ENCODE results near the gene ASPSCR1.

ASPSCR1 gene

GRCh38 chr17:82001571-82002056 is 24.2 kb downstream of the ASPSCR1 start:
- no peak for DNase-seq

GRCh38 chr17:82003411-82004381 is 26.3 kb downstream of the ASPSCR1 start:
- DNase-seq: peak; percentile 97

GRCh38 chr17:82004517-82005455 is 27.4 kb downstream of the ASPSCR1 start:
- DNase-seq: no peak

DNA sequence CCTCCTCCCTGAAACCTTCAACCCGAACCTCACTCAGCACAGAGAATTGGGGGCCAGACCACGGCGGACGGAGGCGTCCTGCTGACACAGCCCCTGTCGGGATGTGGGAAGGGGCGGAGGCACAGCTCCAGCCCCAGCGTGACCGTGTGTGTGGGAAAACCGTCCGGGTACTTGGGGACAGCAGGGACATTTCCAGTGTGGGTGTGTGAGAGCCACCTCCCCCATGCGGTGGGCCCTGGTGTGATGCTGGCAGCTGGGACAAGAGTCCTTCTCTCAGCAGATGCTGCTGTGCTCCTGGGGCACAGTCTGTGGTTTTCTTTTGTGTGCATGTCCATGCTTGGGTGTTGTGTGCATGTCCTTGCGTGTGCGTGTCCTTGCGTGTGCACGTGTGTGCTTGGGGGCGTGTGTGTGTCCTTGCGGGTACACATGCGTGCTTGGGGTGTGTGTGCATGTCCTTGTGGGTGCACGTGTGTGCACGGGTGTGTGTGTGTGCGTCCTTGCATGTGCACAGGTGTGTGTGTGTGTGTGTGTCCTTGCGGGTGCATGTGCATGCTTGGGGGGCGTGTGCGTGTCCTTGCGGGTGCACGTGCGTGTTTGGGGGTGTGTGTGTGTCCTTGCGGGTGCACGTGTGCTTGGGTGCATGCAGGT is 28.4 kb downstream of the ASPSCR1 start:
- no peak for DNase-seq

DNA sequence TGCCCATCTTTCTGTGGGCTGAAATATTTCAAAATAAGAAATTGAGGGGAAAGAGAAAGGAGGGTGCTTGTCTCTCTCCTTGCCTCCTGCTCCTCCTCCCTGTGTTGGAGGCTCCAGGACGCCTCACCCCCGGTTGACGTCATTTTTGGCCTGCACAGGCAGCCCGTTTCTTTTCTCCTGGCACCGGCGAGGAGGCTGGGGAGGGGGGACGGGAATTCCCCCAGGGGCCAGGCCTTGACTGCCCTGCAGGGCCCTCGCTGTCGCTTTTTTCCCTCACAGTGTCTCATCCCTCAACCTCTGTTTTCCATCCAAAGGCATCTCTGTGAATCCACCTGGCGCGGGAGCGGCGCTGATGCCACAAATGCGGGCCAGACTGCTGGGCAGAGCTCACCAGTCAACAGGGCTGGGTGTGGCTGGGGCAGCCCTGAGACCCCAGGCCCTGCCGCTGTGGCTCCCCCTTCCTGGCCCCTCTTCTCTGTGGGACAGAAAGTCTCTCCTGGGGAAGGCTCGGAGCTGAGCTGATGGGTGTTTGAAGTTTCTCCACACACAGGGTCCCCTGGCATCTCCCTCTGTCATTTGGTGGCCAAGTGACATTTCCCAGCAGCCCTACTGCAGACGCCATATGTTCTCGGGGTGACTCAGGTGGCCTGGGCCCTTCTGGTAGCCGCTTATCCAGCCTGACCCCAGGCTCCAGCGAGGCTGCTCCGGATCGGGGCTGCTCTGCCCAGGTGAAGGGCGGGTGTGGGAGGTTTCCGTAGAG is 29.2 kb downstream of the ASPSCR1 start:
- DNase-seq: peak; percentile 59

DNA sequence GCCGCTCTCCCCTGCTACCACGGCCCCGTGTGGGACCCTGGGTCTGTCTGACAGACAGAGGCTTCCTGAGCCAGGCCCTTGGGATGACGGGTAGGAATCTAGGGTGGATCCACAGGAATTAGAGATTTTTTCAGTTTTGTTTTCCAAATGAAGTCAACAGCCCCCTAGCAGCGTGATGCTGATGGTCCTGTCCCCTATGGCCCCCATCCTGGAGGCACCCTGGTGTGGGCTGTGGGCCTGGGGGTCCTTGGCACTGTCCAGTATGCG is 29.7 kb downstream of the ASPSCR1 start:
- no peak for DNase-seq

DNA sequence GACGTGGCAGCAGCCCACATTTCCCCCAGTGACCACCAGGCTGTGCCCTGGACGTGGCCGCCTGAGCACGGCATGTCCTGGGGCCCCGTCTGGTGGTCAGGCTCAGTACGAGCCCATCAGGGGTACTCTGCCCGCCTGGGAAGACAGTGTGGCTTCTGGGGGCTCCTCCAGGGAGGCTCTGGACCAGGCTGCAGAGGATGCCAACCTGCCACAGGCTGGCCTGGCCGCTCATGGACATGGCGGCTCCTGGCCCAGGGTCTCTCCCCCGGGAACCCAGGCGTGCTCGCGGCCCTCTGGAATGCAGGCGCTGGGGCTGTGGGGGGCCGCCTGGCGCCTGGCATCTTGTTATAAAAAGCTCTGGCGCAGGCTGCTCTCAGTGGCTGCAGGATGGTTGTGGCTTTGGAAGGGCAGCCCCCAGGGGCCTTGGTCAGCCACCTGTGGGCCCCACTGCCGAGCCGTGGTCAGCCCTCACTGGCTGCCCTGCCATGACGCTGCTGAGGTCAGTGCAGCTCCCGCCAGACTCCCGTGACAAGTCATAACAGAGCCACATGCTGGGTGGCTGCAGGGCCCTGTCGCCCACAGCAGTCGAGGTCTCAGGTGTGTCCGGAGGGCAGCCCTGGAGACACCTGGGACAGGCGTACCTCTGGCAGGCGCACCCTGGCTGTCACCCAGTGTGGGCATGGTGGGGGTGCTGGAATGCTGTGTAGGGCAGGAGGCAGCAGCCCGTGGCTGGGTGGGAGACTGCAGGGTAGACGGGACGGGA is 30.2 kb downstream of the ASPSCR1 start:
- DNase-seq: no peak

GRCh38 chr17:82008258-82008940 is 31.0 kb downstream of the ASPSCR1 start:
- DNase-seq: no peak

DNA sequence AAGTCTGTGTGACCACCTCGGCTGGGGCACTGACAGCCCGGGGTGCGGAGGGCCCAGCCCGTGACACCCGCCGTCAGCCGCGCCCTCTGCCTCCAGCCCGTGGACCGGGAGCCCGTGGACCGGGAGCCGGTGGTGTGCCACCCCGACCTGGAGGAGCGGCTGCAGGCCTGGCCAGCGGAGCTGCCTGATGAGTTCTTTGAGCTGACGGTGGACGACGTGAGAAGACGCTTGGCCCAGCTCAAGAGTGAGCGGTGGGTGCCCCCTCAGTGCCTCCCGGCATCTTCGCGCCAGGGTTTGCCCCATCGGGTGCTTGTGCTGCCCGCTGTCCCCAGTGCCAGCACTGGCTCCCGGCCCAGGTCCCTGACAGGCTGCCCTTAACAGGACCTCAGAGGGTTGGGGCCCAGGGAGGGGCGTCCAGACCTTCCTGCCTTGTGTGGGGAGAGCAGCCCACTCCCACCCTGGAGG is 31.5 kb downstream of the ASPSCR1 start:
- no peak for DNase-seq

GRCh38 chr17:82009413-82009812 is 32.0 kb downstream of the ASPSCR1 start:
- no peak for DNase-seq

DNA sequence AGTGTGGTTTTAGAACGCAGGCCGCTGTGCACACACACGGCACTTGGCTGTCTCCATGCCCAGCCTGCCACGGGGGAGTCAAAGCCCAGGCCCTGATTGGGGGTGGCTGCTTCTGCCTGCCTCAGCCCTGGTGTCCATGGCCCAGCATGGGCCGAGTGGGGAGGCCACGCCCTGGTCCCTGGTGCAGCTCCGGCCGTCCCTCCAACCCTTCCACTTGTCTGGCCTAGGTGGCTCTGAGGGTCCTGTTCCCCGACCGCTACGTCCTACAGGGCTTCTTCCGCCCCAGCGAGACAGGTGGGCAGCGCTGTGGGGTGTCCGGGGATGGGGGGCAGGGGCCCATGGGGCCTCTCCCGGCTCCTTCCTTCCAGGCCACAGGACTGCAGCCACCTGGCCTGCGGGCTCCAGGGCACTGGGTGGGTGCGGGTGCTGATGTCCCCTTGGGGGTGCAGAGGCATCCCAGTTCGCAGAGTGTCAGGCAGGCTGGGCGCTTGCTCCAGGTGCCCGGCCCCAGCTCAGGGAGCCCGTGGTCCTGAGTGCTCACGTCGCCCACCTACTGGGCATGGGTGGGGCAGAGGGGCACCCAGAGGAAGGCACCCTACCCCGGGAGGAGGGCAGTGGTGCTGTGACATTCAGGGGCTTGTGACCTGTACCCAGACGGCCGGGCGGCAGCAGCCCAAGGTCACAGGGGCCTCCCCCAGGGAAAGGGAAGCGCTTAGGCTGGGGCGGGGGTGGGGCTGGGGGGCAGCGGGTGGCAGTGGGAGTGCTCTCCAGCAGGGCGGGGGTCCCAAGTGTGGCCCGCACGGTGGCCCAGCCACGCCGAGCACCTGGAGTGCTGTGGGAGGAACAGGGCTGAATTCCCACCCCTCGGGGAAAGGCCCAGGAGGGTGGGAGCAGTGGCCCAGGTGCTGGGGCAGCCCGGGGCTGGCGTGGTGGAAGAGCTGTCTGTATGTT is 33.4 kb downstream of the ASPSCR1 start:
- DNase-seq: no peak

DNA sequence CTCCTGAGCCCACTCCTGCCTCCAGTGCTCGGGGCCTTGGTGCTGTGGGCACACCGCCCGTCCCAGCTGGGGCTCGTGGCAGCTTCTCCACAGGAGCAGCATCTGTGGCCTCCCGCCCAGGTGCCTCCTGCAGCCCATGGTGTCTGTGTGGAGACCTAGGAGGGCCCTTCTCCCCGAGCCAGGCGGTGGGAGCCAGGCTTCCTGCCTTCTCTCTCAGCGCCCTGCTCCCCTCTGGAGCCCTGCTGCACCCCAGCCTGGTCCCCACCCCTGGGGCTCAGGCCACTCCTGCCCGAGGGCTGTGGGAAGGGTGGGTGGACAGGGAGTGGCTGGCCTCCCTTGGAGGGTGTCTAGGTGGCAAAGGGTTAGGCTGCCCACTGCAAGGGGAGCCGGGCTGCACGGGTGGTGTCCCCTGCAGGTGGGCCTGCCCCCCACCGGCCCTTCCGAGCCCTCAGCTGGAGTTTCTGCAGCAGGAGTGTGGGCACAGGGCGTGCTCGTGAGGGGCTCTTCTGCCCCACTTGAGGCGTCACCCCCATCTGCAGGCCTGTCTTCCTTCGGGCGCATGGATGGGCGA is 34.3 kb downstream of the ASPSCR1 start:
- no peak for DNase-seq

GRCh38 chr17:82012261-82012639 is 34.8 kb downstream of the ASPSCR1 start:
- no peak for DNase-seq

- no peak for DNase-seq
These were observed 35.3 kb downstream of the ASPSCR1 start for GRCh38 chr17:82012640-82013295.

- DNase-seq: no peak
These were observed 35.9 kb downstream of the ASPSCR1 start for GRCh38 chr17:82013341-82013740.

DNA sequence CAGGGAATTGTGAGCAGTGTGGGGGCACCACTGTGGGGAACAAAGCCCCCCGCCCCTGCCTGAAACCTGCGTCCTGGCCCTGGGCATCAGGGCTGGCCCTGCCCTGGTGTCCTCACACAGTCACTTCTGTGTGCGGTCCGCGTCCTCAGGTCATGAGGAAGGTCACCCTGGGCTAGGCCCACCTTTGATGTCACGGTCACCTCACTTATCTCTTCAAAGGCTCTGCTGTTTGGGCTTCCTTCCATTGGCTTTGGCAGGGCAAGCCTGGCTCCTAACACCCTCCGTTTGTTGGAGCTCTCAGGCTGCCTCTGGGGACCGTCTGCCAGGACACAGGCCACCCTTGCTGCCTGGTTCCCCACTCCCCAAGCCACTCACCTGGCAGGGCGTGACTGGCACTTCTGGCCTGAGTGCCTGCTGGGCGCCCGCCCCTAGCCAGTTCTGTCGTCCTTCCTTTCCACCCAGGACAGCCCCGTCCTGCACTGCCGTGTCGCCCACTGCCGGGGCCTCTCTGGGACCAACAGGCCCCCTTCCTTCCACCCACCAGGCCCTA is 36.4 kb downstream of the ASPSCR1 start:
- no peak for DNase-seq

- no peak for DNase-seq
These were observed 37.0 kb downstream of the ASPSCR1 start for GRCh38 chr17:82014432-82014831.

- DNase-seq: no peak
These were observed 37.5 kb downstream of the ASPSCR1 start for GRCh38 chr17:82014971-82015310.

Data from fibroblast of upper back skin (primary cell).